Panc1 (cell line): Measurements from ENCODE around the gene EHD1. TPM values are rescaled to one million over a fixed set of nuclear protein-coding genes. Genes with fewer than 3 reads are reported as not detected.
A peak's percentile ranks its signal among the peaks of the same experiment; 100 is the strongest.

Source experiments
- ATAC-seq: fragments of 200-7000 bp; cut with Tn5 transposase; 2 replicates; pipeline ENCODE4 v1.9.1; 2020; ENCODE audit warnings: mild to moderate bottlenecking, moderate library complexity
- BruUV-seq: library from RNA; stranded (reverse); fragments of 400-500 nt; replicated peaks from 2 replicates; lab custom pipeline; 2021; lab: Mats Ljungman, UMichigan
- CTCF ChIA-PET: fragments of 300-600 bp; sonication (Branson Sonifier 250); formaldehyde crosslinking; loops from one replicate; lab custom pipeline; 2022; ENCODE audit warnings: antibody characterized with exemption; lab: Charles Lee
- POLR2A ChIA-PET: fragments of 300-600 bp; sonication (Branson Sonifier 250); formaldehyde crosslinking; loops from one replicate; lab custom pipeline; 2022; ENCODE audit warnings: antibody characterized with exemption; lab: Charles Lee
- DNase-seq: peaks from one replicate; pipeline ENCODE4 v3.0.0-alpha.2; 2010; ENCODE audit warnings: low read depth, low spot score
- H3K27ac ChIP-seq: 2 replicates; pipeline ENCODE4 v1.5.1; 2011; ENCODE audit warnings: mild to moderate bottlenecking, low read length, inconsistent platforms
- H3K27me3 ChIP-seq: fragments of 200-500 bp; sonication (Bioruptor generic); 2 replicates; pipeline ENCODE4 v1.6.0; 2014; ENCODE audit warnings: low read length, inconsistent platforms; ENCODE audit not compliant: control insufficient read depth, insufficient read depth
- H3K36me3 ChIP-seq: fragments of 200-500 bp; sonication (Bioruptor generic); 2 replicates; pipeline ENCODE4 v1.5.1; 2014; ENCODE audit warnings: inconsistent platforms, mild to moderate bottlenecking, low read length, moderate library complexity; ENCODE audit not compliant: control insufficient read depth, insufficient read depth
- H3K4me1 ChIP-seq: 2 replicates; pipeline ENCODE4 v1.5.1; 2011; ENCODE audit warnings: inconsistent platforms, mild to moderate bottlenecking, low read length, moderate library complexity; ENCODE audit not compliant: control insufficient read depth, insufficient read depth
- H3K4me3 ChIP-seq, 2 experiments: 2 replicates each; pipeline ENCODE4 v1.5.1; 2011 to 2012; ENCODE audit warnings: low read depth in 2 of 2, low read length in 2 of 2, mild to moderate bottlenecking in 2 of 2, inconsistent platforms in 1 of 2, moderate library complexity in 1 of 2
- H3K9me3 ChIP-seq: fragments of 200-500 bp; sonication (Bioruptor generic); 2 replicates; pipeline ENCODE4 v1.5.1; 2014; ENCODE audit warnings: low read depth, mild to moderate bottlenecking, inconsistent platforms, low read length, moderate library complexity; ENCODE audit not compliant: control insufficient read depth, insufficient read depth
- POLR2AphosphoS5 ChIP-seq: IDR thresholded peaks from 2 replicates; pipeline ENCODE4 v1.6.1; 2012; ENCODE audit warnings: mild to moderate bottlenecking, low read depth, low read length, moderate library complexity
- SIN3A ChIP-seq: IDR thresholded peaks from 2 replicates; pipeline ENCODE4 v1.6.1; 2012; ENCODE audit warnings: low read depth, mild to moderate bottlenecking, low read length, moderate library complexity, borderline replicate concordance; ENCODE audit not compliant: insufficient read depth
- TCF7L2 ChIP-seq: IDR thresholded peaks from 2 replicates; pipeline ENCODE4 v1.6.1; 2011; ENCODE audit warnings: mild to moderate bottlenecking, low read depth, low read length, inconsistent platforms
- in situ Hi-C: cut with HindIII; loops from 2 replicates; pipeline ENCODE4 v1.10.0; 2016; ENCODE audit warnings: low sequenced_read_pairs, low pct_unique_long_range_greater_than_20kb
- intact Hi-C: fragments of 100-400 bp; cut with micrococcal nuclease; formaldehyde crosslinking; loops from one replicate; pipeline ENCODE4 v1.10.0; 2022; ENCODE audit not compliant: unreplicated experiment
- total RNA-seq: library from RNA; stranded (reverse); gene quantifications from one replicate; pipeline ENCODE4 v1.2.1, GENCODE V29; 2021; ENCODE audit not compliant: unreplicated experiment
- TF ChIP-seq, protein P1 (sequence below), 2 experiments: IDR thresholded peaks; 2 replicates each; pipeline ENCODE4 v1.6.1; 2011 to 2012; ENCODE audit warnings: low read depth in 2 of 2, control low read depth in 1 of 2, low read length in 1 of 2, mild to moderate bottlenecking in 1 of 2, moderate library complexity in 1 of 2; ENCODE audit not compliant: insufficient read depth in 1 of 2
- TF ChIP-seq, protein P2 (sequence below): fragments of 450-650 bp; IDR thresholded peaks from 2 replicates; pipeline ENCODE4 v1.5.1; 2017; ENCODE audit warnings: mild to moderate bottlenecking

EHD1 gene
- total RNA-seq, 1 experiment from 2014 or later: 186 TPM

DNA sequence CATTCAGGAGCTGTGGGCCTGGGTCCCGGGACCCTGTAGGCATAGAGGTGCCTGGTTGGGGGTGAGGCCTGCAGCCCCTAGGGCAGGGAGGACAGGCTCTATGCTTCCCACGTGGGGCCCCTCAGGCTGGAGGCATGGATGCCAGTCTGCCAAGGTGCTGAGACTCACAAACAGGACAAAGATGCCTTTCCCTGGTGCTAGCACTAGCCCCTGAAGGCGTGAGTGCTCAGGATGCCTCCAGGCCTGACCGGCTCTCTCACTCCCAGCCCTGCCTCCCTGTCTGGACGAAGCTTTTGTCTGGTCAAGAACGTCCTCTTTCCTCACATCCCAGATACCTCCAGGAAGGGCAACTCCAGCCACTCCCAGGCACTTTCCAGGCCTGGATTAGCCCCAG lies 36.1 kb downstream of the EHD1 start:
- ChIA-PET CTCF (interaction anchor here (0.6 to 0.7 kb wide), 2 partner anchors 22 to 38 kb away, joined by 3 to 6 read pairs; no protein-coding TSS in a partner anchor), POLR2A (no interaction called here)
- intact Hi-C loops (loop anchor here (10.0 kb wide), 2 partner anchors 182 to 272 kb away; partner anchors contain the start of genes SNX15, TM7SF2 and ZNHIT2), in situ Hi-C loops (no loop called here)
- Histone ChIP-seq H3K4me1 (peaks cover 22% of the 10 kb centered on the region), H3K27ac (peak overlapping the region; percentile 76), H3K9me3 (no peaks in the 10 kb centered on the region), H3K4me3 (no peak overlapping the region), H3K27me3 (no peaks in the 10 kb centered on the region), H3K36me3 (no peaks in the 10 kb centered on the region; the same call in 1 of the 2 replicates)
- DNase-seq (no peak), ATAC-seq (no peak)
- TF ChIP-seq POLR2AphosphoS5: no peak
- TF ChIP-seq, protein P1, sequence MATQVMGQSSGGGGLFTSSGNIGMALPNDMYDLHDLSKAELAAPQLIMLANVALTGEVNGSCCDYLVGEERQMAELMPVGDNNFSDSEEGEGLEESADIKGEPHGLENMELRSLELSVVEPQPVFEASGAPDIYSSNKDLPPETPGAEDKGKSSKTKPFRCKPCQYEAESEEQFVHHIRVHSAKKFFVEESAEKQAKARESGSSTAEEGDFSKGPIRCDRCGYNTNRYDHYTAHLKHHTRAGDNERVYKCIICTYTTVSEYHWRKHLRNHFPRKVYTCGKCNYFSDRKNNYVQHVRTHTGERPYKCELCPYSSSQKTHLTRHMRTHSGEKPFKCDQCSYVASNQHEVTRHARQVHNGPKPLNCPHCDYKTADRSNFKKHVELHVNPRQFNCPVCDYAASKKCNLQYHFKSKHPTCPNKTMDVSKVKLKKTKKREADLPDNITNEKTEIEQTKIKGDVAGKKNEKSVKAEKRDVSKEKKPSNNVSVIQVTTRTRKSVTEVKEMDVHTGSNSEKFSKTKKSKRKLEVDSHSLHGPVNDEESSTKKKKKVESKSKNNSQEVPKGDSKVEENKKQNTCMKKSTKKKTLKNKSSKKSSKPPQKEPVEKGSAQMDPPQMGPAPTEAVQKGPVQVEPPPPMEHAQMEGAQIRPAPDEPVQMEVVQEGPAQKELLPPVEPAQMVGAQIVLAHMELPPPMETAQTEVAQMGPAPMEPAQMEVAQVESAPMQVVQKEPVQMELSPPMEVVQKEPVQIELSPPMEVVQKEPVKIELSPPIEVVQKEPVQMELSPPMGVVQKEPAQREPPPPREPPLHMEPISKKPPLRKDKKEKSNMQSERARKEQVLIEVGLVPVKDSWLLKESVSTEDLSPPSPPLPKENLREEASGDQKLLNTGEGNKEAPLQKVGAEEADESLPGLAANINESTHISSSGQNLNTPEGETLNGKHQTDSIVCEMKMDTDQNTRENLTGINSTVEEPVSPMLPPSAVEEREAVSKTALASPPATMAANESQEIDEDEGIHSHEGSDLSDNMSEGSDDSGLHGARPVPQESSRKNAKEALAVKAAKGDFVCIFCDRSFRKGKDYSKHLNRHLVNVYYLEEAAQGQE (IDR thresholded peaks at IDR 0.05; ENCODE audit: insufficient read depth in 1 of 2, low read depth in 2 of 2, low read length in 1 of 2): no peak
- no TSS peak for BruUV-seq

DNA sequence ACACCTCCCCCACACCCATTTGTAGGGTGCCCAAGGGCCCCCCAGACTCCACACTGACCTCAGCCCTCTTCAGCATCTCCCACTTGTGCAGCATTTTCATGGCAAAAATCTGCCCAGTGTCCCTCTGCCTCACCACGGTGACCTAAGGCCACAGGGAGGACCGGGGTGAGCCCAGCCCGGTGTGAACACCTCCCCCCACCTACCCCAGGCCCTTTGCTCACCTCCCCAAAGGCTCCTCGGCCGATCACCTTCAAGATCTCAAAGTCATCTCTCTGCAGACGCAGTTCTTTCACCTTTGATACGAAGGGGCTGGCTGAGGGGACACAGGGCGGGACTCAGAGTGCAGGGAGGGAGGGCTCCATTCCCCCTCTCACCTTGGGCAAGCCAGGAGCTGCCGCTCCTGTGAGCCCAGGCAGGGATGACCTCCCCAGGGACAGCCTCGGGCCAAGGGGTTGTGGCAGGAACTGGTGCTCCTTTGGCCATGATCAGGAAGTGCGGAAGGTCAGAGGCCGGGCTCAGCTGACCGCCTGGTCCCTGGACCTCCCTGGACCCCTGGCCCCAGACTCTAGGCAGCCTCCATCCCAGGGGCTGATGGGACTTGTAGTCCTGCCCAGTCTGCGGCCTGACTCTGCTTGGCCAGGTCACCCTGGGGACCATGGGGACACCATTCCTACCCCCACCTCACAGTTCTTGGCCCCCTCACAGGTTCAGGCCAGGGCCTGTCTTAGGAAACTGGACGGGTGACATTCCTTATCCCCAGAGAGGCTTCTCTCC lies 36.6 kb downstream of the EHD1 start:
- peak overlapping the region; percentile 76 for H3K27ac ChIP-seq
- no peaks in the 10 kb centered on the region for H3K9me3 ChIP-seq
- ChIA-PET CTCF (interaction anchor here (0.6 kb wide), 1 partner anchor 38 kb away, joined by 3 read pairs; no protein-coding TSS in a partner anchor), POLR2A (no interaction called here)
- no peak overlapping the region for H3K4me3 ChIP-seq
- BruUV-seq: no TSS peak
- no peaks in the 10 kb centered on the region; the same call in 1 of the 2 replicates for H3K36me3 ChIP-seq
- intact Hi-C loops (loop anchor here (10.0 kb wide), 2 partner anchors 183 to 273 kb away; partner anchors contain the start of genes SNX15, TM7SF2 and ZNHIT2), in situ Hi-C loops (no loop called here)
- TF ChIP-seq TCF7L2 (no peak), SIN3A (no peak), POLR2AphosphoS5 (no peak)
- TF ChIP-seq, protein P2, sequence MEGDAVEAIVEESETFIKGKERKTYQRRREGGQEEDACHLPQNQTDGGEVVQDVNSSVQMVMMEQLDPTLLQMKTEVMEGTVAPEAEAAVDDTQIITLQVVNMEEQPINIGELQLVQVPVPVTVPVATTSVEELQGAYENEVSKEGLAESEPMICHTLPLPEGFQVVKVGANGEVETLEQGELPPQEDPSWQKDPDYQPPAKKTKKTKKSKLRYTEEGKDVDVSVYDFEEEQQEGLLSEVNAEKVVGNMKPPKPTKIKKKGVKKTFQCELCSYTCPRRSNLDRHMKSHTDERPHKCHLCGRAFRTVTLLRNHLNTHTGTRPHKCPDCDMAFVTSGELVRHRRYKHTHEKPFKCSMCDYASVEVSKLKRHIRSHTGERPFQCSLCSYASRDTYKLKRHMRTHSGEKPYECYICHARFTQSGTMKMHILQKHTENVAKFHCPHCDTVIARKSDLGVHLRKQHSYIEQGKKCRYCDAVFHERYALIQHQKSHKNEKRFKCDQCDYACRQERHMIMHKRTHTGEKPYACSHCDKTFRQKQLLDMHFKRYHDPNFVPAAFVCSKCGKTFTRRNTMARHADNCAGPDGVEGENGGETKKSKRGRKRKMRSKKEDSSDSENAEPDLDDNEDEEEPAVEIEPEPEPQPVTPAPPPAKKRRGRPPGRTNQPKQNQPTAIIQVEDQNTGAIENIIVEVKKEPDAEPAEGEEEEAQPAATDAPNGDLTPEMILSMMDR: no peak
- TF ChIP-seq, protein P1 (IDR thresholded peaks at IDR 0.05; ENCODE audit: insufficient read depth in 1 of 2, low read depth in 2 of 2, low read length in 1 of 2): no peak
- peaks cover 20% of the 10 kb centered on the region for H3K4me1 ChIP-seq
- DNase-seq: no peak
- H3K27me3 ChIP-seq: no peaks in the 10 kb centered on the region
- ATAC-seq: no peak
